Skeletal muscle tissue (tissue), 4 donors: ENCODE measurements around the gene PRDM10. TPM values are rescaled to one million over a fixed set of nuclear protein-coding genes. Genes with fewer than 3 reads are reported as not detected.

Source experiments
- H3K27ac ChIP-seq: one replicate; pipeline ENCODE4 v1.7.0; 2013; ENCODE audit warnings: mild to moderate bottlenecking, low read depth, low read length, inconsistent platforms
- H3K27me3 ChIP-seq, 3 donors: one replicate each; pipeline ENCODE4 v1.7.0; 2013; ENCODE audit warnings: low read length in 3 of 3; ENCODE audit not compliant: control insufficient read depth in 3 of 3, insufficient read depth in 3 of 3
- H3K36me3 ChIP-seq, 3 donors: one replicate each; pipeline ENCODE4 v1.7.0; 2013; ENCODE audit warnings: low read length in 3 of 3; ENCODE audit not compliant: control insufficient read depth in 3 of 3, insufficient read depth in 3 of 3
- H3K4me1 ChIP-seq, 3 donors: one replicate each; pipeline ENCODE4 v1.7.0; 2013; ENCODE audit warnings: low read length in 3 of 3, mild to moderate bottlenecking in 3 of 3; ENCODE audit not compliant: control insufficient read depth in 3 of 3, insufficient read depth in 3 of 3
- H3K4me3 ChIP-seq, 3 donors: one replicate each; pipeline ENCODE4 v1.7.0; 2013; ENCODE audit warnings: low read length in 3 of 3
- H3K9ac ChIP-seq, 3 donors: one replicate each; pipeline ENCODE4 v1.7.0; 2013; ENCODE audit warnings: low read length in 3 of 3, mild to moderate bottlenecking in 3 of 3, moderate library complexity in 2 of 3, low read depth in 1 of 3
- H3K9me3 ChIP-seq, 3 donors: one replicate each; pipeline ENCODE4 v1.7.0; 2013; ENCODE audit warnings: low read length in 3 of 3; ENCODE audit not compliant: control insufficient read depth in 3 of 3
- total RNA-seq: library from RNA; depleted of rRNA; stranded (reverse); fragments of >200 nt; gene quantifications from one replicate; pipeline ENCODE4 v1.2.3, GENCODE V29; 2014
- donor health status: Osteomylitis.

PRDM10 gene, protein sequence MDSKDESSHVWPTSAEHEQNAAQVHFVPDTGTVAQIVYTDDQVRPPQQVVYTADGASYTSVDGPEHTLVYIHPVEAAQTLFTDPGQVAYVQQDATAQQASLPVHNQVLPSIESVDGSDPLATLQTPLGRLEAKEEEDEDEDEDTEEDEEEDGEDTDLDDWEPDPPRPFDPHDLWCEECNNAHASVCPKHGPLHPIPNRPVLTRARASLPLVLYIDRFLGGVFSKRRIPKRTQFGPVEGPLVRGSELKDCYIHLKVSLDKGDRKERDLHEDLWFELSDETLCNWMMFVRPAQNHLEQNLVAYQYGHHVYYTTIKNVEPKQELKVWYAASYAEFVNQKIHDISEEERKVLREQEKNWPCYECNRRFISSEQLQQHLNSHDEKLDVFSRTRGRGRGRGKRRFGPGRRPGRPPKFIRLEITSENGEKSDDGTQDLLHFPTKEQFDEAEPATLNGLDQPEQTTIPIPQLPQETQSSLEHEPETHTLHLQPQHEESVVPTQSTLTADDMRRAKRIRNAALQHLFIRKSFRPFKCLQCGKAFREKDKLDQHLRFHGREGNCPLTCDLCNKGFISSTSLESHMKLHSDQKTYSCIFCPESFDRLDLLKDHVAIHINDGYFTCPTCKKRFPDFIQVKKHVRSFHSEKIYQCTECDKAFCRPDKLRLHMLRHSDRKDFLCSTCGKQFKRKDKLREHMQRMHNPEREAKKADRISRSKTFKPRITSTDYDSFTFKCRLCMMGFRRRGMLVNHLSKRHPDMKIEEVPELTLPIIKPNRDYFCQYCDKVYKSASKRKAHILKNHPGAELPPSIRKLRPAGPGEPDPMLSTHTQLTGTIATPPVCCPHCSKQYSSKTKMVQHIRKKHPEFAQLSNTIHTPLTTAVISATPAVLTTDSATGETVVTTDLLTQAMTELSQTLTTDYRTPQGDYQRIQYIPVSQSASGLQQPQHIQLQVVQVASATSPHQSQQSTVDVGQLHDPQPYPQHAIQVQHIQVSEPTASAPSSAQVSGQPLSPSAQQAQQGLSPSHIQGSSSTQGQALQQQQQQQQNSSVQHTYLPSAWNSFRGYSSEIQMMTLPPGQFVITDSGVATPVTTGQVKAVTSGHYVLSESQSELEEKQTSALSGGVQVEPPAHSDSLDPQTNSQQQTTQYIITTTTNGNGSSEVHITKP
- 4.2 TPM for total RNA-seq

DNA sequence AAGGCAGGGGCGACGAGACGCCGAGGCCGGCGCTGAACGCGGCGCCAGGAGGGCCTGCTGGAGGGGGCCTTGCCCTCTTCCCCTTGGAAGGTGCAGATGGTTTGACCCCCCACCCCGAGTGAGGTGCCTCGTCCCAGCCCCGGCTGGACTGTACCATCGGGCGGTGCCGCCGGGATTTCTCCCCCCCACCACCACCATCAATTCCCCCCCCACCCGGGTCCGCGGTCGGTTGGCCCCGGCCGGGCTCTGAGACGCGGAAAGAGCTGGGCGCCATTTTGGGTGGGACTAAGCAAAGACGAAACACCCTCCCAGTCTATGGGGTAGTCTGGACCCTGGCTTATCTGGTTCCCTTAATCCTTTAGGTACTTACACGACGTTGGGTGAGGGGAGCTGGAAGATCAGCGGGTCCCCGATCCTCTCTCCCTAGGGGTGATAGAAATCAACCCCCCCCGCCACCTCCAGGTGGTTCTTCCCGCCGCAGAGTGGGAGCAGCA is at the start of gene PRDM10:
PRDM10 (minus strand) TSS at position 484 of the 494 bp plus-strand sequence. CDS start 41,871 bp downstream, outside the sequence.
- Histone ChIP-seq H3K27ac (peak within 1 kb of the TSS; percentile 98), H3K4me1 (peaks cover 8 to 17% (median 9%) of the 10 kb centered on the region in 3 donors), H3K27me3 (no peaks in the 10 kb centered on the region), H3K4me3 (peak within 1 kb of the TSS; percentile 85 to 94 (median 90)), H3K9ac (peak within 1 kb of the TSS; percentile 91 to 96 (median 91)), H3K36me3 (no peaks in the 10 kb centered on the region), H3K9me3 (no peaks in the 10 kb centered on the region)

DNA sequence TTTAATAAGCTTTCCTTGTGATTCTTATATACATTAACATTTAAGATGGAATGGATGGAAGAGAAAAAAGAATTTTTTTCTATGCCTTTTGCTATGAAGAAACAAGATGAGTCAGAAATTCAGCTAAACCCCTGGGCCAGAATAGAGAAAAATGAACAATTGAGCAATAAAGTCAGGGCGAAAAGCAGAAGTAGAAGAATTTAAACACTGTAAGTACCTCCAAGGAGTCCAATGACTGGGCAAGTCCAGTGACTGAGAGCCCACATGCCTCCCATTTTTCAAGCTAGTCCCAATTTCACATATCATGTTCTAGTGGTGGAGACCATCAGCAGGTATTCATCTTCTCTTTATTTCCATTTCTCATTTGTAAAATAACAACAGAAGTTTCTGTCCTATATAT is 48.4 kb upstream of the PRDM10 start:
- no peak overlapping the region for H3K4me3 ChIP-seq
- H3K4me1 ChIP-seq, result no peaks in the 10 kb centered on the region
- H3K36me3 ChIP-seq, result no peaks in the 10 kb centered on the region
- no peak overlapping the region for H3K27ac ChIP-seq
- no peaks in the 10 kb centered on the region for H3K27me3 ChIP-seq
- H3K9ac ChIP-seq, result no peak overlapping the region
- no peaks in the 10 kb centered on the region for H3K9me3 ChIP-seq

DNA sequence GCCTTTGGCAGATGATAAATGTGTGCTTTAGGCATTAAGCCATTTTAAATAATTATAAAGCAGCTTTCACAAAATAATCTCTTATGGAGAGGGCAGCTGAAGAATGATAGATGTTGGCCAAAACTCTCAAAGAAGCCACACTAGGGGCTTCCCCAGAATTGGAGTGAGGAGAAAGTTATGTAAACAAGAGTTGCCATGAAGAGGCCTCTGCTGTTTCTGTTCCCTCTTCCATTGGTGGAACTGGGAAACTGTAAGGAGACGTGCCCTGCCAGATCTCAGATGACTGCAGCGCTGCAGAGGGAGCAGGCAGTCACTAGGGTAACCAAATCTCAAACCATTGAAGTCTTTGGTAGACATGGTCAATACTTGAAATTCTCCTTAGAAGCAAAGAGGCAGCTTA is 47.6 kb upstream of the PRDM10 start:
- H3K4me1 ChIP-seq, result no peaks in the 10 kb centered on the region
- H3K36me3 ChIP-seq, result no peaks in the 10 kb centered on the region
- H3K27ac ChIP-seq, result no peak overlapping the region
- no peak overlapping the region for H3K9ac ChIP-seq
- H3K4me3 ChIP-seq, result no peak overlapping the region
- H3K9me3 ChIP-seq, result no peaks in the 10 kb centered on the region
- no peaks in the 10 kb centered on the region for H3K27me3 ChIP-seq

DNA sequence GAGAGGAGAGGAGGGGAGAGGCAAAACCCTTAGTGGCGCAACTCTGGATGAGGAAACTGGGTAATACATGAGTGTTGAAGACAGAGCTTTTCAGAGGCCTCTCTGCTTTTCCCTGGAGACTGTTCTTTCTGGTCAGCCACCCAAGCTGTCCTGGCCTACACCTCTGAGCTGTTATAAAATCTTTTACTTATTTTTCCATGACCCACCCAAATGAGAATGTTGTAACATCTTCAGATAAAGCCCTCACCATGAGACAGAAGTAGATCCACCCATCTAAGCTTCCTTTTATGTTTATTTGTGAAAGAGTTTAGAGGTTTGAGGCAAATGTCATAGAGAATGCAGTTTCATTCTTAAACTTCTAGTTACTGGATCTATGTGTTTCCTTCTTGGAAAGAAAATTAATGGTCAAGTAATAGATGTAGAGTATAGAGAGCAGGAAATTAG is 46.7 kb upstream of the PRDM10 start:
- H3K4me1 ChIP-seq, result no peaks in the 10 kb centered on the region
- H3K27me3 ChIP-seq, result no peaks in the 10 kb centered on the region
- H3K36me3 ChIP-seq, result no peaks in the 10 kb centered on the region
- H3K4me3 ChIP-seq, result no peak overlapping the region
- no peak overlapping the region for H3K27ac ChIP-seq
- H3K9ac ChIP-seq, result no peak overlapping the region
- no peaks in the 10 kb centered on the region for H3K9me3 ChIP-seq

DNA sequence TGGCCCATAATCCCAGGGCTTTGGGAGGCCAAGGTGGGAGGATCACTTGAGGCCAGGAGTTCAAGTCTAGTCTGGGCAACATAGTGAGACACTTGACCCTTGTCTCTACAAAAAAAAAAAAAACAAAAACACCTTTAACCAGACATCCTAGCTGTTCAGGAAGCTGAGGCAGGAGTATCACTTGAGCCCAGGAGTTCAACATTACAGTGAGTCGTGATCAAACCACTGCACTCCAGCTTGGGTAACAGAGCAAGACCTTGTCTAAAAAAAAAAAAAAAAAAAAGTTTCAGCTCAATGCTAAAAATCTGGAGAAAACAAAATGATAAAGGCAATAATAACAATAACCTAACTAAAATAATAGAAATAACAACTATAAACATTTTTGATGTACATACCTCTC is 44.5 kb upstream of the PRDM10 start:
- H3K4me3 ChIP-seq, result no peak overlapping the region
- no peak overlapping the region for H3K9ac ChIP-seq
- no peaks in the 10 kb centered on the region for H3K9me3 ChIP-seq
- H3K4me1 ChIP-seq, result no peaks in the 10 kb centered on the region
- H3K27ac ChIP-seq, result no peak overlapping the region
- no peaks in the 10 kb centered on the region for H3K36me3 ChIP-seq
- no peaks in the 10 kb centered on the region for H3K27me3 ChIP-seq

DNA sequence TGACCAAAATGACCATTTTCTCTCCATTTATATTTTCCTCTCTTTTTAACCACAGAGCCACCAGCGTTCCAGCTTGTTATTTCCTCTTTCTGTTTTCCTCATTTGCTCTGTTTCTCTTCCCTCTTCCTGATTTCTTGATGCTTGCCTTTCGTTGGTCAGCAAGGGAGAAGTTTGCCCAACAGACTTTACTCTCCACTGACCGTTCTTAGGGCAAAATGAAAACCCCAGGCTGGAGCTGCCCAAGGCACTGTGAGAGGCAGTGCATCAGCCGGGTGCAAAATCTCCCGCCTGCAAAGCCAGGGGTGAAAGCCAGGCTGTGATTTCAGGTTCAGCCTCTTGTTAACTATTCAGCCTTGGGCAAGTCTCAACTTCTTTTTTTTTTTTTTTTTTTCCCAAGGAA is 40.9 kb upstream of the PRDM10 start:
- Histone ChIP-seq H3K27me3 (no peaks in the 10 kb centered on the region), H3K4me1 (no peaks in the 10 kb centered on the region), H3K9me3 (no peaks in the 10 kb centered on the region)

DNA sequence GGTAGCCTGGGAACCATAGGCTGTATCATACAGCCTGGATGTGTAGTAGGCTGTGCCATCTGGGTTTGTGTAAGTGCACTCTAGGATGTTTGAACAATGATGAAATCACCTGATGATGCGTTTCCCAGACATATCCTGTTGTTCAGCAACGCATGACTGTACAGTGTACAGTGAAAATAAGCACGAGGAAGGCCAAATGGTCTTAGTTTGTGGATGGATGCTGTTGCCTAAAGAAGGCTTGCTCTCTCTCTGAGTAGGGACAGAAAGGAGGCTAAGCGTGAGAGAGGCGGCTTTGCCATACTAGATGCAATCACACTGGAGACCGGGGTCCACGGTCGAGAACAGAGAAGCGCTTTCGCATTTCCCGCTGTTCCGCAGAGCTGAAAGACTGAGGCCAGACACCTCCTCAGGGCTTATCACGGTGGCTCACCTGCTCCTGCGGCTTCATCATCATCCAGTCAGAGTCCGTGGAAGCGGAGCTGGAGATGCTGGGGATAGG is 39.5 kb upstream of the PRDM10 start:
- Histone ChIP-seq H3K36me3 (no peaks in the 10 kb centered on the region), H3K4me1 (no peaks in the 10 kb centered on the region), H3K27me3 (no peaks in the 10 kb centered on the region), H3K9ac (no peak overlapping the region), H3K4me3 (no peak overlapping the region), H3K27ac (no peak overlapping the region), H3K9me3 (no peaks in the 10 kb centered on the region)

More for the DNA sequence above, 40.9 kb upstream of the PRDM10 start:
- Histone ChIP-seq H3K9ac (no peak overlapping the region), H3K27ac (no peak overlapping the region), H3K4me3 (no peak overlapping the region), H3K36me3 (no peaks in the 10 kb centered on the region)

DNA sequence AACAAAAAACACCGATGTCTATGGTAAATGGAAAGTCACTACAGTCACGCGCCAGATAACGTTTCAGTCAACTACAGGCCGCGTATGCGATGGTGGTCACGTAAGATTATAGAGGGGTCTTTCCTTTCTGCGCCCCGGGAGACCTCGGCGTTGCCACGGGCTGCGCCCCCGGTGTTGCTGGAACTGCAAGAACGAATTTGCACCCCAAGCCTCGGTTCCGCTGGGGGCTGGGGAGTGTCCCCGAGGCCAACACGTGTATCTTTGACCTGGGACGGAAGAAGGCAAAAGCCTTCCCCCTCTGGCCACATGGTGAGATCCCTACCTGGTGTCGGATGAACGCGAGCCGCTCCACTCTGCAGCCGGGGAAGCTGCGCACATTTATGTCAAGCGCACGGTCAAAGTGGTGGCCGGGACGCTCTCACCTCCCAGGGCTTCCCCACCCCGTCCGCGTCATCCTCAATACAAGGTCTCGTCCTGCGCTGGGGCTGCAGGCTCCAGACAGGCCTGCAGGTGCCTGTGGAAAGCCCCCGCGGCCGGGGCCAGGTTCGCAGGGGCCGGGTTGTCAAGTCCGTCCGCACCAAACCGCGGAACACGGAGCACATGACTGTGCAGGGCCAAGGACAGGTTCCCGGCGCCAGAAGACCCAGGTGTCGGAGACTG is 37.8 kb upstream of the PRDM10 start:
- Histone ChIP-seq H3K36me3 (no peaks in the 10 kb centered on the region), H3K4me3 (no peak overlapping the region), H3K4me1 (no peaks in the 10 kb centered on the region), H3K27ac (no peak overlapping the region), H3K27me3 (no peaks in the 10 kb centered on the region), H3K9ac (no peak overlapping the region), H3K9me3 (no peaks in the 10 kb centered on the region)

DNA sequence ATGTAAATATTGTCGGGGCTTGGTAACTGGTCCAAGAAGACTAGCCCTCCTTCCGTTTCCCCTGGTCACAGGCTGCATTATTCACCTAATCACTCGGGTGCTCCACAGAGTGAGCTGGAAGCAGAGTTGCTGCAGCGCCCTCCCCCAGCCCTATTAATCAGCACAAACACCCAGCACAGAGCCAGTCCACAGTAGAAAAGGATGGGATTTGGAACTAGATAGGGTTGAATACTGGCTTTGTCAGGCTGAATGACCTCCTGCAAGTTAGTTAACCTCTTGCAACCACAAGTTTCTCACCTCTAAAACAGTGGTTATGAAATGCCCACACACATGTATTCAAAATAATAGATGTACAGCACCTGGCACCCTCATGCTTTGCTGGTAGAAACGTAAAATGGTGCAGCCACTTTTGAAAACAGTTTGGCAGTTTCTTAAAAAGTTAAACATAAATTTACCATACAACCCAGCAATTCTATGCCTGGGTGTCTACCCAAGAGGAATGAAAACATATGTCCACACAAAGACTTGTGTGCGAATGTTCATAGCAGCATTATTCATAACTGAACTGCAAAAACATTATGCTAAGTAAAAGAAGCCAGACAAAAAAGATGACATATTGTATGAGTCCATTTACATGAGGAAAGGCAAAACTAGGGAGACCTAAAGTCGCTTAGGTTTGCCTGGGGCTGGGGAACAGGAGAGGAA is 35.4 kb upstream of the PRDM10 start:
- no peak overlapping the region for H3K27ac ChIP-seq
- no peaks in the 10 kb centered on the region for H3K27me3 ChIP-seq
- H3K9me3 ChIP-seq, result no peaks in the 10 kb centered on the region
- no peaks in the 10 kb centered on the region for H3K36me3 ChIP-seq
- no peak overlapping the region for H3K9ac ChIP-seq
- no peak overlapping the region for H3K4me3 ChIP-seq
- H3K4me1 ChIP-seq, result no peaks in the 10 kb centered on the region
